ENCODE results near the gene PPP1R14B.

The PPP1R14B gene, protein sequence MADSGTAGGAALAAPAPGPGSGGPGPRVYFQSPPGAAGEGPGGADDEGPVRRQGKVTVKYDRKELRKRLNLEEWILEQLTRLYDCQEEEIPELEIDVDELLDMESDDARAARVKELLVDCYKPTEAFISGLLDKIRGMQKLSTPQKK

DNA sequence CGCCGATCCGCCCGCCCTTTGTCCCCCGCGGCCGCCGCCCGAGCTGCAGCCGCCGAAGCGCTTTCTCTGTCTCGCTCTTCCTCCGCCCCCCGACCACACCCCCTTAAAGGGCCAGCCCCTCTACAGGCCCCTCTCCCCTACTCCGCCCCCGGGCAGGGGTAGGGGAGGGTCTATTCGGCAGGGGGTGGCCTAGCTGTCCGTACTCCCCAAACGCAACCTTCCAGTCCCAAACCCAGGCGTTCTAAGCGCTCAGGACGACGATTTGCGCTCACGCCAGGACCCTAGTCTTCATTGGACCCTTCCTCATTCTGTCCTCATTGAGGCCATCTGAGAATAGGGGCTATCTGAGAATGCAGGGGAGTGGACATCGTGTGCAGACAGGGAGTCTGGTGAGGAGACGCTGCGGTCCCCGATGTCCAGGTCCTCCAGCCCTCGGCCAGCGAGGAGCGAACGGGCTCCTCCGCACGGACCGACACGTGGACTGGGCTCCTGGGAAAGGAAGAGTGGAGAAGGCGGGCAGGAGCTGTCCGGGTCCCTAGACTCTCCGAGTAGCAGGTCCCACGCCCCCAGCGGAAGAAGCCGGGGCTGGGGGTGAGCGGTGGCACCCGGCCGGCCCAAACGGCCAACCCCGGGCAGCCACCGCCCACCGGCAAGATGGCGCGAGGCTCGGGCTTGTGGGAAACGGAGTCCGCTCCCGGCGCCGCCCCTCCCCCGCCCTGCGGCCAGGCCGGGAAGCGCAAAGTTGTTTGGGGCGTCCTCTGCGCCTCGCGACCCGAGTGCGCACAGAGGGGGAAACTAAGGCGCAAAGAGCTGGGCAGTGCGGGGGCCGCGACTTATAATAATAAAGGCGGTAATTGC is at the start of gene PPP1R14B:
Gene PPP1R14B (minus strand): TSS at position 73 of the 858 bp plus-strand sequence. CDS start 270 bp downstream, outside the sequence.
- H3K27ac ChIP-seq: peak within 1 kb of the TSS; percentile 99
- no peak for DNase-seq (ENCODE audit: low read depth, low spot score)

DNA sequence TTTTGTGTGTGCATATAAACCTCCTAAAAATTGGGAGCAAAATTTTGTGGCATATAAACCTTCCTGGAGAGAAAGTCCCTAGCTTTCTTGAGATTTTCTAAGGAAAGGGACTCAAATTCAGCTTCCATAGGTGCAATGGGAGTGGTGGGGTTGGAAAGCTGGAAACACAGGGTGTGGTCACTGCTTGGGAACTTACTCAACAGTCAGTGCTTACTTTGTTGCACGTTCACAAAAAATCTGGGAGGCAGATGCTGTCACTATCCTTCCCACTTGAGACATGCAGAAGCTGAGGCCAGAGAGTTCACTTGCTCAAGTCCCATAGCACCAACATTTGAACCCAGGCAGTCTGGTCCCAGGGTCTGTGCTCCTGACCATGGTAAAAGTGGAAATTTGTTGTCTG is 49.5 kb upstream of the PPP1R14B start:
- no peak for DNase-seq (ENCODE audit: low read depth, low spot score)

DNA sequence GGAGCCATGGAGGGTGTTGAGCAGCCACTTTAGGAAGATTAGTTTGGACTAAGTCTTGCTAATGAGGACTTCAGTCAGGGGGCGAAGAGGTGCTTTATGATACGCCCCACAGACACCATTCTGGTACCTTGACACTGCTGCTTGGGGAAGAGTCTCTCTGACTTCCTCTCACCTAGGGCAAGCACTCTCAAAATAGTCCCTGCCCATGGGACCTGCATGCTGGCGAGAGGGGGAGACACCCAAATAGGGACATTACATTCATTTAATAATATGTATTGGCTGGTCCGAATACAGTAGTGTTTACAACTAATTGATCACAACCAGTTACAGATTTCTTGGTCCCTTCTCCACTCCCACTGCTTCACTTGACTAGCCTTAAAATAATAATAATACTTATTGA is 49.0 kb upstream of the PPP1R14B start:
- no peak for DNase-seq (ENCODE audit: low read depth, low spot score)
- H3K27ac ChIP-seq: no peak overlapping the region

More for the DNA sequence above, 49.5 kb upstream of the PPP1R14B start:
- H3K27ac ChIP-seq: no peak overlapping the region

DNA sequence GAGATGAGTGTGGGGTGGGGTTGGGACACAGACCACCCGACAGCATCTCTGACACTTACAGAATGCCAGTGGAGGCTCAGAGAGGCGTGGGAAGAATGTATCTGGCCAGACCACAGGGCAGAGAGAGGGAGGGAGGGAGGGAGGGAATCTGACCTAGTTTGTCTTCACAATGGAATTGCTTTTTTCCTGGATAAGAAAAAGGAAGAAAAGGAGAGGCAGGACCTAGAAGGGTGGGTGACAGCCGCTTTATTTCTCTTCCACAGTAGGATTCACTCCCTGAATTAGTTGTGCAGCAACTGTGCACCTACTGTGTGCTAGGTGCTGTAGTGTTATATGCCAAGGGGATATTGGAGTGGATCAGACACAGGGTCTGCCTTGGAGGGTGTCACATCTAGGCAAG is 48.0 kb upstream of the PPP1R14B start:
- DNase-seq (ENCODE audit: low read depth, low spot score): no peak
- no peak overlapping the region for H3K27ac ChIP-seq

DNA sequence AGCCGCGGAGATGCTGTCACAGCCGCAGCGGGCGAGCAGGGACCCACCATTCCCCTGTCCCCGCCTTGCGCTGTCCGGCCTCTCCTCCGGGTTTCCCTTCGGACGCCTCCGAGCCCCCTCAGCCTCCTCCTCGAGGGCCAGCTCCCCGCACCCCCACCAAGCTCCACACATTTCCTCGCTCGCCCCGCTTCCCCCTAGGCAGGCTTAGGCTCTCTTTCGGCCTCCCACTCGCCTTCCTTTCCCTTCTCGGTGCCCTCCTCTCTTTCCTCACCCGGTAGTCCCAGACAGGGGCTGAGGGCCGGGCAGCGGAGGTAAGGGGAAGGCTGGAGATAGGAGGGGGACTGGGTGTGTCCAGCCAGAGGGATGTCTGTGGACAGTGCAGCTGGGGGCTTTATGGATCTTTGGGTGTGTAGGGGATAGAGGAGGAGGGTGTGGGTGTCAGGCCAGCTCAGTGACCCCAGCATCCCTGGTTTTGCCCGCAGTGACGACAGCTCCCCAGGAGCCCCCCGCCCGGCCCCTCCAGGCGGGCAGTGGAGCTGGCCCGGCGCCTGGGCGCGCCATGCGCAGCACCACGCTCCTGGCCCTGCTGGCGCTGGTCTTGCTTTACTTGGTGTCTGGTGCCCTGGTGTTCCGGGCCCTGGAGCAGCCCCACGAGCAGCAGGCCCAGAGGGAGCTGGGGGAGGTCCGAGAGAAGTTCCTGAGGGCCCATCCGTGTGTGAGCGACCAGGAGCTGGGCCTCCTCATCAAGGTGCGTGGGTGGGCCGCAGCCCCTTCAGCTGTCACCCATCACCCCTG is 45.9 kb upstream of the PPP1R14B start:
- DNase-seq (ENCODE audit: low read depth, low spot score): no peak
- H3K27ac ChIP-seq: no peak overlapping the region

DNA sequence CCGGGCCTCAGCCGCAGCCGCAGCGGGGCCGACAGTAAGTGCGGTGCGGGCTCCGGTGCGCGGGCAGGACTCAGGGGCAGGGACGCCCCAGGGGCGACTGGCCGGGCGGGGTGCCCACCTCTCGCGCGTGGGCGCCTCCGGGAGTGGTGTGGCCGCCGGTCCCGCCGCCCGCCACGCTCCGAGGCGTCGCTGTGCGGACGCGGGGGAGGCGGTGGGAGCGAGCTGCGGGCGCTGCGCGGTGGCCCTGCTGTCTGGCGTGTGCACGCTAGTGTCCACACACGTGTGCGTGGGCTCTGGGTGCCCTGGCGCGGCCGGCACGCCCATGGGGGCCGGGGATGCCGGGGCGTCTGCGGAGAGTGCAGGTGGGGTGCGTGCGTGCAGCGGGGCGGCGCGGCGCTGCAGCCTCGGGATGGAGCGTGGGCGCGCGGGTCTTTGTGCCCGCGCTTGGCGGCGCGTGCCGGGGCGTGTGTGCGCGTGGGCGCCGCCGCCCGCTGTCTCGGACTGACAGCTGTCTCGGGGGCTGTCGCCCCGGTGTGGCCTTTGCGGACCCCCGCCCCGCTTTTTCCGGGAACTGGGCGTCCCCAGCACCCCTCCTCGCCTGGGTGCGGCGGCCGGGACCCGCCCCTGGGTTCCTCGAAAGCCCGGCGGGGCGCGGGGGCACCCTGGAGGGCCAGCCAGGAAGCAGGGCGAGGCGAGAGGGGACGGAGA is 45.2 kb upstream of the PPP1R14B start:
- H3K27ac ChIP-seq: no peak overlapping the region
- no peak for DNase-seq (ENCODE audit: low read depth, low spot score)

DNA sequence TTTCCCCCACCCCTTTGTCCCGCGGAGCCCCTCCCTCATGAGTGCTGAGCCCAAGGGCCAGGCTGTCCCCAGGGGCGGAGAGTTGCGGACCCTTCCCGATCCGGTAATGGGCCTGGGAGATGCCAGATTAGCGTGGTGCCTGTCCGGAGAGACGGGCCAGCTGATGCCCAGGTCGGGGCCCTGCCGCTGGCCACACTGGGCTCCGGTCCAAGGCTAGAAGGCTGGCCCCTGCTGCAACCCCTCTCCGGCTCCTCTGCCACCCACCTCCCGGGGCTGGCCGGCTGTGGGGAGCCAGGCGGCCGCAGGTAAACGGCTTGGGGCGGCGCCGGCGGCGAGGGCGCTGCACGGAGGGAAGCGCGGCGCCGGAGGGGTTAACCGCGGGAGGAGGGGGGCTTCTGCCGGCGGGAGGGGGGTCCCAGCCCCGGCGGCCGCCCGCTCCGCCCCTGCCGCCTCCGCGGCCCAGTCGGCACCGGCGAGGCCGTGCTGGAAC is 44.6 kb upstream of the PPP1R14B start, which contains the start of gene KCNK4:
Gene KCNK4 (plus strand): TSS at position 41 of the 490 bp plus-strand sequence. CDS start 1,717 bp downstream, outside the sequence.
- no peak within 1 kb of the TSS for H3K27ac ChIP-seq
- no peak for DNase-seq (ENCODE audit: low read depth, low spot score)

DNA sequence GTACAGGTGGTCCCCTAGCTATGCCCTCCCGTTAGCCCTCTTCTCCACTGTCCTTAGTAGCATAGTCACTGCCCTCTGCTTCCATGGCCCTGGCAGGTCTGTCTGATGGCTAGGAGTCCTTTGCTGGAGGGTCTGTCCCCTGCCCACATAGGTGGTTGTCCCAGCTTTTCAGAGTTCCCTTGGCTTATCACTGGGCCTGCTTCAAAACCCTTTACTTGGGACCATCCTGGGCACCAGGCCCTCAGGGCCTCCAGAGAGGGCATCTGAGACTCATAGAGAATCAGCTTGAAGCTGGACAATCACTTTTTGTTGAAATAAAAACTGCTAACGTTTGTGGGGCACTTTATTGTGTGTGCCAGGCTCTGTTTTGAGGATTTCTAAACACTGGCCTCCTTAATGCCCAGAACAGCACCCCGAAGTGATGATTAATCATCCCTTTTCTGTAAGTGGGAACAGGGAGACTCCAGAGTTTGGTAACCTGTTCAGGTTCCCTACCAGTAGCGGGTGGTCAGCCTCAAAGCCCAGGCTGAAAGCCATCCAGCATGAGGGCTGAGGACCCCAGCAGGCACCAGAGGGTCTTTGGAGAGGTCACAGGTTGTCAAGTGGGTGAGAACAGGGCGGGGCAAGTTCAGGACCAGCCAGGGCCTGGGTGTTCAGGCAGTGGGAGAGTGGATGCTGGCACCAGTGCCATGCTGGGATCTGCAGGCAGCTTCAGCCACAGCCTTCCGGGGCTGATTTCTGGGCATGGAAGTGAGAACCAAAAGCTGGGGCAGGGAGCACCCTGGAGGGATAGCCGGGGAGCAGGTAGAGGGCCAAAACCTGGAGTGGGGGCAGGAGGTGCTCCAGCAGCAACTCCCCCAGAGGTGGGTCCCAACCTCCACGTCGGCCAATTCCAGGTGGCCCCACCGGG is 43.9 kb upstream of the PPP1R14B start:
- DNase-seq (ENCODE audit: low read depth, low spot score): no peak
- H3K27ac ChIP-seq: no peak overlapping the region

DNA sequence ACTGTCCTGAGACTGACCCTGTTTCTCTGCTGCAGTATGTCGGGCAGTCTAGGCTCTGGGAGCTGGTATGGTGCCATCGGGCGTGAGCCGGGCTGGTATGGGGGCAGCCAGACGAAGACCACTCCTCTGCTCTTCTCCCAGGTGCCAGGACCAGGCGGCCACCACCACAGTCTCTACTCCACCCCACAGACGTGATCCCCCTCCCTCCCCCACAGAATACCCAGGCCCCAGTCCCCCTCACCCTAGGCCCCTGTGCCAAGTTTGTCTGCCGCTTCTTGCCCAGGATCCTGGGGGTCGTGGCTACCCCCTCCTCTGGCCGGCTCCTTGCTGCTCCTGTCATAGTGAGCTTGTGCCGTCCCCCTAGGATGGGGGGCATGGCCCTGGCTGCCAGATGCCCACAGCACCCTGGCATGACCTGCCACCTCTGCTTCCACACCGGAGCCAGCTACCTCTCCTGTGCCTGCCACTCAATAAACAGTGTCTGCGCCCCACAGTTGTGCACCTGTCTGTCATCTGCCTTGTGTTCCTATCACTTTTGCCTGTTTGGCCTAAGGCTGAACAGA is 42.3 kb upstream of the PPP1R14B start:
- DNase-seq (ENCODE audit: low read depth, low spot score): no peak
- H3K27ac ChIP-seq: no peak overlapping the region

DNA sequence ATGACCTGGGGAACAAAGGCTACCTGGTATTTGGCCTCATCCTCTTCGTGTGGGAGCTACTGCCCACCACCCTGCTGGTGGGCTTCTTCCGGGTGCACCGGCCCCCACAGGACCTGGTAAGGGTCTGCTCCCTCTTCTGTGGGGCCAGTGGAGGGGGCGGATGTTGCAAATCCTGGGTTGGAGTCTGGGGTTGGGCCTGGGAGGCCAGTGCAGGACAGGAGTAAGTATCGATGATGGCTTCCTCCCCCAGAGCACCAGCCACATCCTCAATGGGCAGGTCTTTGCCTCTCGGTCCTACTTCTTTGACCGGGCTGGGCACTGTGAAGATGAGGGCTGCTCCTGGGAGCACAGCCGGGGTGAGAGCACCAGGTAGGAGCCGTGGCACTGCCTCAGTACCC is 41.6 kb upstream of the PPP1R14B start:
- DNase-seq (ENCODE audit: low read depth, low spot score): no peak
- no peak overlapping the region for H3K27ac ChIP-seq

DNA sequence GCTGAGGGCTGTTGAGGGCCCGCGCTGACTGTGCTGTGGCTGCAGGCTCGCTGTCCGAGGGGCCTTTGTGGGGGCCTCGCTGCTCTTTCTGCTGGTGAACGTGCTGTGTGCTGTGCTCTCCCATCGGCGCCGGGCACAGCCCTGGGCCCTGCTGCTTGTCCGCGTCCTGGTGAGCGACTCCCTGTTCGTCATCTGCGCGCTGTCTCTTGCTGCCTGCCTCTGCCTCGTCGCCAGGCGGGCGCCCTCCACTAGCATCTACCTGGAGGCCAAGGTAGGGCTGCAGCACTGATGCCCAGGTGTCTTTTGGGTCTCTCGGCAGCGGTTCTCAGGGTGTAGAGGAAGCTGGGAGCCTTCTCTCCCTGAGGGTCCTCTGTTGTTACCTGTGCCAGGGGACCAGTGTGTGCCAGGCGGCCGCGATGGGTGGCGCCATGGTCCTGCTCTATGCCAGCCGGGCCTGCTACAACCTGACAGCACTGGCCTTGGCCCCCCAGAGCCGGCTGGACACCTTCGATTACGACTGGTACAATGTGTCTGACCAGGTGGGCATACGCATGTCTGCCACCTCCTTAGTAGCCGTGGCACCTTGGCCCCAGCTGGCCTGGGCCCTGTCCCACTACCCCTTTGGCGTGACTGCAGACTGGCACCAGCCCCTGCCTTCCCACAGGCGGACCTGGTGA is 41.1 kb upstream of the PPP1R14B start:
- no peak overlapping the region for H3K27ac ChIP-seq
- no peak for DNase-seq (ENCODE audit: low read depth, low spot score)

DNA sequence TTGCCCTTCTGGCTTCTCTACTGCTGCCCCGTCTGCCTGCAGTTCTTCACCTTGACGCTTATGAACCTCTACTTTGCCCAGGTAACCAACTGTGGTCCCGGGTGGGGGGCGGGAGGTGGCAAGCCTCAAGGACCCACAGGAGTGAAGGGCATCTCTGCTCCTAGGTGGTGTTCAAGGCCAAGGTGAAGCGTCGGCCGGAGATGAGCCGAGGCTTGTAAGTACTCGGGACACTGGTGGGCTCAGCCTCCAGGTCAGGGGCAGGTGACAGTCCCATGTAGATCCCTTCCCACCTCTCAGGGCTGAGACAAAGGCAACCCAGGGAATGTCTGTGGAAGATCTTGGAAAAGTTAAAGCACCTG is 40.0 kb upstream of the PPP1R14B start:
- H3K27ac ChIP-seq: no peak overlapping the region
- no peak for DNase-seq (ENCODE audit: low read depth, low spot score)

DNA sequence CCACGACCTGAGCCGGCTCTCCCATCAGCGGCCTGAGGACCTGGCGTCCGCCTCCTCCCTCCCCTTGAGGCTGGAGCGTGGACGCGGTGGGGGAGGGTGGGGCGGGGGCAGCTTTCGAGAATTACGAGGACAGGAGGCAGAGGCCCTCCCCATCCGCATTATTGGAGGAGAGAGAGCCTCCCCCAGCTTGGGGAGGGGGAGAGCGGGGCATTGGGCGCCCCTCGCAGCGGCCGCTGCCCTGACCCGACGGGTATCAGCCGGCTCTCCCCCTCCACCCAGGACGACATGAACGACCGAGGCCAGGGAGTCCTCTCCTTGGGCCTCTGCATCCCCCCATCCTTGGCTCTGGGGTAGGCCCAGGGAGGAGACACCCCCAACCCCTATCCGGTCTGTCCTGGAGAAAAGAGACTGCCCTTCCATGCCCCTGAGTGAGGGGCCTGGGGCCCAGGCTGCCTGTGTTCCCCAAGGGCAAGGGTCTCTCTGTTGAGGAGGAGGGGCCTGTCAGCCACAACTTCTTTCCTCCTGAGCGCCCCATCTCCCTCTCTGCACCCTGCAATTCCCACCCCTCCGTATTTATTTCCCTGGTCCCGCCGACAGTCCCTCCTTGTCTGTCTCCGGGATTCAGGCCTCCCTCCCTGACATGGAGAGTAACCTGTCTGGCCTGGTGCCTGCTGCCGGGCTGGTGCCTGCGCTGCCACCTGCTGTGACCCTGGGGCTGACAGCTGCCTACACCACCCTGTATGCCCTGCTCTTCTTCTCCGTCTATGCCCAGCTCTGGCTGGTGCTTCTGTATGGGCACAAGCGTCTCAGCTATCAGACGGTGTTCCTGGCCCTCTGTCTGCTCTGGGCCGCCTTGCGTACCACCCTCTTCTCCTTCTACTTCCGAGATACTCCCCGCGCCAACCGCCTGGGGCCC is 39.4 kb upstream of the PPP1R14B start:
- DNase-seq (ENCODE audit: low read depth, low spot score): no peak
- peak overlapping the region; percentile 92 for H3K27ac ChIP-seq

DNA sequence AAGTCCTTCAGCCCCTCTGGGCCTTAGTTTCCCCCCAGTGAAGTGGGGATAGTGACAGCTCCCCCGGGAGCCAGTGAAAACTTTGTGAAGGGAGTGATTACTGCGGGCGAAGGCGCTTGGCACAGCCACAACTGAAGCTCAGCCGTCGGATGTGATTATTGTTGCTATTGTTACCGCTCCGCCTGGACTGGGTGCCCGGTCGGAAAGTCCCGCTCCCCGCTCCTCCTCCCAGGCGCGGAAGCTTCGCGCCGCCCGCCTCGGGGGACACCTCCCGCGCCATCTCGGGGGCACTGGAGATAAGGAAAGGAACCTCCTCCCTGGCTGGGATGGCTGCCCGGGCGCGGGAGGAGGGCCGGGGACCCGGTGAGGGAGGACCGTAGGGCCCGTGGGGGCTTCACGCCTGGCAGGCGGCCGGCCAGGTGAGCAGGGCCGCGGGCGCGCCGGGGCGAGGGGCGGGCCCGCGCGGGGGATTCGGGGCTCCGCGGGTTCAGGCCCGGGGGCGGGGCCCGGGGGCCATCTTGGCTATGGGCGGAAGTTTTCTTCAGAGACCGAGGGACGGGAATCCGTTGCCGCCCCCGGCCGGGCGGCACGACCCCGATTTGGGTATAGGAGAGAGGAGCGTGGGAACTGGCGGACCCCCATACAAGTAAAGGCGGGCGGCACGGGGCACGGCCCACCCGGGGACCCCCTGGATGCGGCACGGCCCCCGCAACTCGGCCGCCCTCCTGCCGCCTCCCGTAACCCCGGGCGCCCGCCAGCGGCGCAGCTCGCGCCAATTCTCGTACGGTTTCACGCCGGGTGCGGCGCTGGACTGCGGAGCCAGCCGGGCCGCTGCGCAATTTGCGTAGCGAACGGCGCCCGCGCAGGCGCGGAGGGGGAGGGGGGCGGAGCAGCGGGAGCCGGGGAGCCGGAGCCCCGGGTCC is 38.5 kb upstream of the PPP1R14B start, which contains the start of gene GPR137:
Gene GPR137 (plus strand): TSS at position 887 of the 923 bp plus-strand sequence. CDS start 677 bp downstream, outside the sequence.
- DNase-seq (ENCODE audit: low read depth, low spot score): no peak

DNA sequence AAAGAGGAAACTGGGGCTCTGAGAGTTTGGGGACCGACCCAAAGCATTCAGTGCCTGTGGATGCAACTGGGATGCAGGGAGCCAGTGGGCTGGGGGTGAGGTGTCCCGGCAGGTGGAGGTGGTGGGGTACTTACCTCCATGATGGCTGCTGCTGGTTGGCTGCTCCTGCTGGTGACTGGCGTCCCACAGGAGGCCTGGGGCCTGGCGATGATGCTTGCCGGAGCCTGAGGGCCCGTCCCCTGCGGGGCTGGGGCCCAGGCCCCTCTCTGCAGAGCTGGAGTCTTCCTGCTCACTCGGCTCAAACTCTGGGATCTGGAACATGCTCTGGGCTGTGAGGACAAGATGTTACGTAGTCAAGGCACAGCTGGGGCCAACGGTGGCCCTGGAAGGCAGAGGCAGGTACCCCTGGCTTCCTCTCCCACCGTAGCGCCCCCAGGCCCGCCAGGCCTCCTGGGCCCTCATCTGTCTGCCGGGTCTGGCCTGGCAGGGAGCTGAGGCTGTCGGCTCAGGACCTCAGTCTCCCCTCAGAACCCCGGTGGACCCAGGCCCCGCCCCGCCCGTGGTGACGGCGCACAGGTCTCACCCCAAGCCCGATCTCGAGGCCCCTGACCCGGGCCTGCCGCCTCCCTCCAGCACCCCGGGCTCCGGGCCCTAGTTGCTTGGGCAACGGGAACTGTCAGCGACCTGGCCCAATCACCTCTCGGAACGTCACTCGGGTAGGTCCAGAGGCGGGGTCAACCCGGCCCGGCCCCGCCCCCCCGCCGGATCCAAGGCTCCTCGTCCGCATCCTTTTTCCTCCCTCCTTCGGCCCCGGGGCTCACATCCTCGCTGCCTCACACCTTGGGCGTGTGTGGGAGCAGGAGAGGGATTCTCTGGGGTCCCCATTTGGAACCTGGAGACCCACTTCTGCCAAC is 37.6 kb upstream of the PPP1R14B start, which contains the start of gene BAD:
Gene BAD (minus strand): TSS at position 618 of the 914 bp plus-strand sequence. CDS start 297 bp downstream, at position 321.
- H3K27ac ChIP-seq: peak within 1 kb of the TSS; percentile 92
- peak; percentile 45 for DNase-seq (ENCODE audit: low read depth, low spot score)

More for the DNA sequence above, 38.5 kb upstream of the PPP1R14B start, which contains the start of gene GPR137:
- peak within 1 kb of the TSS; percentile 92 for H3K27ac ChIP-seq

Data from epithelial cell of prostate (primary cell).